Muscle layer of colon (tissue), 2 donors: ENCODE measurements around the gene FLT1.

Experiments used
- H3K27ac ChIP-seq: one replicate; pipeline ENCODE4 v1.7.0; 2013; ENCODE audit warnings: low read depth, mild to moderate bottlenecking, low read length, moderate library complexity
- H3K27me3 ChIP-seq, 2 donors: one replicate each; pipeline ENCODE4 v1.7.0; 2013; ENCODE audit warnings: low read length in 2 of 2, mild to moderate bottlenecking in 2 of 2; ENCODE audit not compliant: insufficient read depth in 2 of 2, control insufficient read depth in 1 of 2
- H3K36me3 ChIP-seq: one replicate; pipeline ENCODE4 v1.7.0; 2013; ENCODE audit warnings: mild to moderate bottlenecking, low read length; ENCODE audit not compliant: insufficient read depth
- H3K4me1 ChIP-seq: one replicate; pipeline ENCODE4 v1.7.0; 2013; ENCODE audit warnings: mild to moderate bottlenecking, low read length; ENCODE audit not compliant: insufficient read depth
- H3K4me3 ChIP-seq, 2 donors: one replicate each; pipeline ENCODE4 v1.7.0; 2013; ENCODE audit warnings: low read length in 2 of 2, low read depth in 1 of 2, mild to moderate bottlenecking in 1 of 2, moderate library complexity in 1 of 2
- H3K9ac ChIP-seq: one replicate; pipeline ENCODE4 v1.7.0; 2013; ENCODE audit warnings: low read length
- H3K9me3 ChIP-seq: one replicate; pipeline ENCODE4 v1.7.0; 2013; ENCODE audit warnings: mild to moderate bottlenecking, low read length
- donor health status: abdominal sarcoma.
- donor health status: Adenocarcinoma of cecum.

The FLT1 gene

DNA sequence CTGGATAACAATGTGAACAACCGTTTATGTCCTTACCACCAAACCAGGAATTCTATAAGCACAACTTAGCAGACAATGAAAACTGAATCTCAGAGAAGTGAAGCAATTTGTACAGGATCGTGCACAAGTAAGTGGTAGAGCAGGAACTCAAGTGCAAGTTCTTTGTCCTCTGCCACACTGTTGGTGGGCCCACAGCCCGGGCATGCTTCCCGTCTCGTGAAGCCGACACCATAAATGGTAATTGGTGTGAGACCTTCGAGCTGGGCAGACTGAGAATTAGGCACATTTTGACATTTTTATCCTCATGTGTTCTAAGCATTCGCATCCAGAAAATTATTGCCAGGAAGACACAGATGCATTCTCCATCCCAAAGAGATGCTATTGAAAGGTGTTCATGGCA lies 27.9 kb upstream of the FLT1 start:
- H3K9me3 ChIP-seq, result no peaks in the 10 kb centered on the region
- no peak overlapping the region for H3K4me3 ChIP-seq
- H3K27ac ChIP-seq, result no peak overlapping the region
- peaks cover 0 to 2% of the 10 kb centered on the region in 2 donors for H3K27me3 ChIP-seq
- no peak overlapping the region for H3K9ac ChIP-seq
- H3K4me1 ChIP-seq, result no peaks in the 10 kb centered on the region
- H3K36me3 ChIP-seq, result no peaks in the 10 kb centered on the region

DNA sequence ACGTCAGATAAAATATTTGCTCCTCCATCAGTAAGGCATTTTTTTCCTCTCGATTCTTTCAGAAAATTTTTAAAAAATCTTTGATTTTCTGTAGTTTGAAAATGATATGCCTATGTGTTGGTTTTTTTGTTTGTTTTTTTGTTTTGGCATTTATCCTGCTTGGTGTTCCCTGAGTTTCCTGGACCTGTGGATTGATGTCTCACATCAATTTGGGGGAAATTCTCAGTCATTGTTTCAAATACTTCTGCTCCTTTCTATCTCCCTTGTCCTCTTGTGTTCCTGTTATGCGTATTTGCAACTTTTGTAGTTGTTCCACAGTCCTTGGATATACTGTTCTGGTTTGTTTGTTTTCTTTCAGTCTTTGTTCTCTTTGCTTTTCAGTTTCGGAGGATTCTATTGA lies 18.8 kb upstream of the FLT1 start:
- H3K27ac ChIP-seq, result no peak overlapping the region
- H3K36me3 ChIP-seq, result no peaks in the 10 kb centered on the region
- H3K9me3 ChIP-seq, result no peaks in the 10 kb centered on the region
- H3K4me3 ChIP-seq, result no peak overlapping the region
- H3K27me3 ChIP-seq, result no peaks in the 10 kb centered on the region
- no peaks in the 10 kb centered on the region for H3K4me1 ChIP-seq
- no peak overlapping the region for H3K9ac ChIP-seq

DNA sequence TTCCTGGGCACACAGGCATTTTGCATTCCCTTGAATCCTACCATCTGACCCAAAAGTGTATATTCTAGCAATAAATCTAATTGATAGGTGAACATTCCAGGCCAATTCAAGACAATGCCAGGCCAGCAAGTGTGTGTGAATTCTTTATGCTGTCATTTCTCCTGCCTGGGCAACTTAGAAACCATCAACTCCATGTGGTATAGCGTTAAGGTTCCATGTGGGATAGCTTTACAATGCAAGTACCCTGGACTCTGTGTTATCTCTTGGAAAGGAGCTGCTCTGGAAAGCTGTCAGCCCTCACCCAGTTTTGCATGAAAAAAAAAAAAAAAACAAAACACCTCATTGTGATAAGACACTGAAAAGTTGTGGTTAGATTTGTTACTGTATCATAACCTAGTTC lies 15.6 kb upstream of the FLT1 start:
- H3K9me3 ChIP-seq, result no peaks in the 10 kb centered on the region
- no peaks in the 10 kb centered on the region for H3K4me1 ChIP-seq
- no peak overlapping the region for H3K4me3 ChIP-seq
- H3K27me3 ChIP-seq, result no peaks in the 10 kb centered on the region
- H3K27ac ChIP-seq, result no peak overlapping the region
- no peaks in the 10 kb centered on the region for H3K36me3 ChIP-seq
- no peak overlapping the region for H3K9ac ChIP-seq

DNA sequence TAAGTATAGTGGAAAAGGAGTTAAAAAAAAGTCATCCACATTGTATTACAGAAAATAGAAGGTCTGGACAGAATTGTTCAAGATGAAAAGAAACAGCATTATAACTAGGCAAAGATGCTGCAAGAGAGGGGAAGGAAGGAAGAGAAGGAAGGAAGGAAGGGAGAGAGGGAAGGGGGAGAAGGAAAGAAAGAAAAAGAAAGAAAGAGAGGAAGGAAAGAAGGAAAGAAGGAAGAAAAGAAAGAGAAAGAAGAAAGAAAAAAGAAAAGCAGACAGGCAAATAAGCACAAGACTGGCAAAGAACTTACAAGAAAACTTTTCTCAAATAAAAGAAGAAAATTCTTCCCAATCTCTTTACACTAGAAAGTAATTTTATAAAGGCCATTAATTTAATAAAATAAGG lies 15.1 kb upstream of the FLT1 start:
- H3K4me3 ChIP-seq, result no peak overlapping the region
- no peaks in the 10 kb centered on the region for H3K9me3 ChIP-seq
- no peak overlapping the region for H3K9ac ChIP-seq
- no peaks in the 10 kb centered on the region for H3K4me1 ChIP-seq
- H3K27me3 ChIP-seq, result no peaks in the 10 kb centered on the region
- H3K27ac ChIP-seq, result no peak overlapping the region
- no peaks in the 10 kb centered on the region for H3K36me3 ChIP-seq

DNA sequence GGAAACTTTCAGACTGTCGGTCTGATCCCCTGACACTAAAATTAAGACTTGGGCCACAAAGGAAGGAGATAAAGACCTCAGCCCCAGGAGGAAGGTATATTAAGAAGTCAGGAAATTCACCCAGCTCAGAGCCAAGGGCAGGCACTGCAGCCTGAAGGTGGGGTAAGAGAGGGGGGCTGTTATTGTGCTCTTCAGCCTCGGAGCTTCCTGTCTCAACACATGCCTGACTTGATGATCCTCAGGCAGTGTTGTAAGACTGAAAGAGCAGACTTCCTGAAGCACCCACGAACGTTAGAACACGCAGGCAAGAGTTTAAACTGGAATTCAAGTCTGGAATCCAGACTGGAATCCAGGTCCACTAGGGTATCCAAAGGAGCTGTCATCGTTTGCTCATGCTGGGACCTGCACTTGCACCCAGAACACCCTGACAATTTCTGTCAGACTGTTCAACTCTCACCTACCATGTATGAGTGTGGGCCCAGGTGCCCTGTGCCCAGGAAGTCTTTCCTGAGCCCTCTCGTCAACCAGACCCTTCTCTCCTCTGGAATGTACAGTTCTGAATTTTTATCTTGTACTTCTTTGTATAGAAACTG lies 10.7 kb upstream of the FLT1 start:
- Histone ChIP-seq H3K27ac (no peak overlapping the region), H3K27me3 (no peaks in the 10 kb centered on the region), H3K9ac (no peak overlapping the region), H3K4me3 (no peak overlapping the region), H3K36me3 (no peaks in the 10 kb centered on the region), H3K9me3 (no peaks in the 10 kb centered on the region), H3K4me1 (no peaks in the 10 kb centered on the region)

DNA sequence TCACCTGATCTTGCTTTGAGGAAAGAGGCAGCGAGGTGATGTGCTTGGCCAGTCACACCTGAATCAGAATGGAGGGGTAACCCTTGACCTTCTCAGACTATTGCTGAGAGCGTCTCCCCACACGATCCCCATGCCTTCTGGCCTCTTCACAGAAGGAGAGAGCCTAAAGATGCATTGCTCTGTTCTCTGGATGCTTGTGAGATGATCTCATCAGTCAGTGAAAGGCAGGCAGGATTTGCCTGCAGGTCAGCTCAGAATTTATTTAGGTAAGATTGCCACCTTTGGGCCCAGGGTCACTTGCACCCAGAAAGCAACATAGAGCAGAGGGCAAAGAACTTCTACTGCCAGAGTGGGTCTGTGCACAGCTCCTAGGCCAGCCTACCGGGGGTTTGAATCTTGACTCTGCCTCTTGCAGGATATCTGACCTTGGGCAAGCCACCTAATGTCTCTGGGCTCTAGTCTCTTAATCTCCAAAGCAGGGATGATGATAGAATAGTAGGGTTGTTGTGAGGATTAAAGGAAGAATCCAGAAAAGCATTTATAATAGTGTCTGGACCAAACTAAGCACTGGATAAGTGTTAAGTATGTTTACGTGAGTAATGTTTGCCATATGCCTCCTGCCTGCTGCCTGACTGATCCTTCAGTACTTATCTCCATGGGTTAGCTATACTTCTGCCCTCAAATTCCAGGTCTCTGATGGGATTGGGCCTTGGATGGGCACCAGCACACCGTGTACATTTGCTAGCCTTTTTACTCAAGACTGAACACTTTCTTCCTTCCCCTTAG lies 8.4 kb upstream of the FLT1 start:
- no peak overlapping the region for H3K27ac ChIP-seq
- H3K36me3 ChIP-seq, result no peaks in the 10 kb centered on the region
- no peaks in the 10 kb centered on the region for H3K4me1 ChIP-seq
- H3K9me3 ChIP-seq, result no peaks in the 10 kb centered on the region
- H3K27me3 ChIP-seq, result no peaks in the 10 kb centered on the region
- H3K9ac ChIP-seq, result no peak overlapping the region
- no peak overlapping the region for H3K4me3 ChIP-seq

DNA sequence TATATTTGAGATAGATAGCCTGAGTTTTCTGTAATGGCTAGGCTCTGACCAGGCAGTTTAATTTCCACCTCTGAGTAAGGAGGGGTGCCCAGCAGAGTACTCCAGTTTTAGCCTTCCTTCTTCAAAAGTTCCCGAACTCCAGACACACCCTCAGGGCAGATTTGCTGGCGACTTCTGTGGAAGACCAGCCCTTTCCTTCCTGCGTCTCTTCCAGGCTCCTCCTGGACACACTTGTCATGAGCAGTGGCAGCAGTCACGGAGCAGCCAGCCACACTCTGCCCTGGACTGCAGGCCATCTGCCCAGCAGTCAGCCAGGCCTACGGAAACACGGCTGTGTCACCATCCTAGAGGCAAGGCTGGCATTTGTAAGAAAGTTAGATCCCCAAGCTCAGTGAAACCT lies 6.6 kb upstream of the FLT1 start:
- H3K27me3 ChIP-seq, result peaks cover 0 to 1% of the 10 kb centered on the region in 2 donors
- H3K36me3 ChIP-seq, result no peaks in the 10 kb centered on the region
- no peak overlapping the region for H3K9ac ChIP-seq
- no peak overlapping the region for H3K27ac ChIP-seq
- no peaks in the 10 kb centered on the region for H3K4me1 ChIP-seq
- H3K4me3 ChIP-seq, result no peak overlapping the region
- no peaks in the 10 kb centered on the region for H3K9me3 ChIP-seq

DNA sequence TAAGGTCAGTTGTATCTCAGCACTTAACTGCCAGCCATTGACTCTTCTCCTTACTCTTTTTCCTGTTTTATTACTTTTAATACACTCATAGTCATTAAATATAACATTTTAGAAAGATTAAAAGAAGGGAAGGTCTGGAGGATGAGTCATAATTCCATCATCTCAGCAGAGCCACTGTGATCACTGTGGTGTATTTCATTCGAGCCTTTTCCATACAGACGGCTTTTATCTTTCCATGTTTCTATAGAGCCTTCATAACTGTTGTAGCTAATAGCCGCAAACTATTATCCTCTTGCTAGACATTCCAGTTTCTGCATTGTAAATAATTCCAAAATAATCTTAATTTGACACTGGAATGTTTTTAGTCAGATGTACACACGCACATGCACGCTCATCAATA lies 4.7 kb upstream of the FLT1 start:
- H3K27me3 ChIP-seq, result peaks cover 9 to 19% of the 10 kb centered on the region in 2 donors
- no peak overlapping the region for H3K27ac ChIP-seq
- no peak overlapping the region for H3K9ac ChIP-seq
- no peaks in the 10 kb centered on the region for H3K9me3 ChIP-seq
- no peak overlapping the region for H3K4me3 ChIP-seq
- no peaks in the 10 kb centered on the region for H3K36me3 ChIP-seq
- H3K4me1 ChIP-seq, result no peaks in the 10 kb centered on the region

DNA sequence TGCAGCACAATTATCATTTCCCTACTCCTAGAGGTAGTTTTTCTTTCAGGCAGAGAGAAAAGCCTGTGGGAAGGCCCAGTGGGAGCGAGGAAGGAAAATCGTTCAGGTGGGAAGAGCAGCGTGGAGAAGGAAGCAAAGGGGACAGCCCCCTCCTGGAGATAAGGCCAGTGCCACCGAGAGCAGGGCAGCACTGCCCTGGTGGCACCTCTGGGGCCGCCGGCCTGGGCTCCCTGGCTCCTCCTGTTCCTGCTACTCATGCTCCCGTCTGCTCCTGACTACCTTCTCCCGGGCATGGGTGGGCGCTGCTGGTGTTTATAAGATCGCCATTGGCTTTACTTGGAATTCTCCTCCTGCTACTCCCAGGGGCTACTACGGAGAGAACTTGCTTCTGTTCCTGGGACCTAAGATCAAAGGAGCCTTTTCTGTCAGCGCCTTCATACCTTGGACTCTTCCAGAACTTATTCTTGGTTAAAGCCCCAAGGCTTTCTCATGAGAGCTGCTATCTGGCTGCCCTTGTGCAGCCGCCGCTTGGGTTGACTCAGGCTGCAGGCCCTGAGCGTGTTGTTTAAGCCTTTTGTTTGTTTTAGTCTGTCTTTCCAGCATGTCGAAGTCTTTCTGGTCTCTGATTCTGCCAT lies 3.7 kb upstream of the FLT1 start:
- peaks cover 15 to 29% of the 10 kb centered on the region in 2 donors for H3K27me3 ChIP-seq
- peaks cover 7% of the 10 kb centered on the region for H3K4me1 ChIP-seq
- H3K4me3 ChIP-seq, result no peak overlapping the region
- H3K9me3 ChIP-seq, result no peaks in the 10 kb centered on the region
- H3K36me3 ChIP-seq, result no peaks in the 10 kb centered on the region
- H3K9ac ChIP-seq, result no peak overlapping the region
- H3K27ac ChIP-seq, result no peak overlapping the region

DNA sequence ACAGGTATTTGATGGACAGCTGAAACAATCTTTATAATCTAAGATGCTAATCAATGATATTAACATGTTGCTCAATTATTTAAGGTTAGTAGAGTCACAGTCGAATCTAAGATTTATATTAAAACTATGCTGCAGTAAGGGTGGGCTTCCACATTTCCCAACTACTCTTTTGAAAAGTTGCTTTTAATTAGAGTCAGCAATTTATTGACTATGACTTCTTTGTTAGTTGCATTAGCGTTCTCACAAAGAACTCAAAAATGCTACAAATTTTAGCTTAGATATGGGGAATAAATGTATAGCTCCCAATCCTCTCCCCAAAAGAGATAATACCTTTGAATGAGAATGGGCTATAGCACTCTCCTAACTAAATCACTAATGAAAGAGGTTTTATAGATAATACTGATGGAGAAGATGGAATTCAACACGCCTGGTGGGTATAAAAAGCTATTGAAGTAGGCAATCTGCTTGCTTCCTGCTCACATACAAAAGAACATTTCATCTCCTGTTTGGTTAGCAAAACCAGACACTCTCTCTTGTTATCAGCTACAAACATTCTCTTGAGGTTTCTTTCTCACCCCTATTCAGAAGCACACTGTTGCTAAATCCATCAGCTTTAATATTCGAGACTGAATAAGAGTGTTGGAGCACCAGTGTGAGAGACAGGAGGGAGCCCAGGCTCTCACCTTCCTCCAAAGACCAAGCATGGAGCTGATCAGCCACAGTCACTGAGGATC lies 2.4 kb upstream of the FLT1 start:
- H3K36me3 ChIP-seq, result no peaks in the 10 kb centered on the region
- H3K27me3 ChIP-seq, result peaks cover 22 to 42% of the 10 kb centered on the region in 2 donors
- H3K9me3 ChIP-seq, result no peaks in the 10 kb centered on the region
- H3K4me1 ChIP-seq, result peaks cover 8% of the 10 kb centered on the region
- no peak overlapping the region for H3K4me3 ChIP-seq
- H3K9ac ChIP-seq, result no peak overlapping the region
- no peak overlapping the region for H3K27ac ChIP-seq

DNA sequence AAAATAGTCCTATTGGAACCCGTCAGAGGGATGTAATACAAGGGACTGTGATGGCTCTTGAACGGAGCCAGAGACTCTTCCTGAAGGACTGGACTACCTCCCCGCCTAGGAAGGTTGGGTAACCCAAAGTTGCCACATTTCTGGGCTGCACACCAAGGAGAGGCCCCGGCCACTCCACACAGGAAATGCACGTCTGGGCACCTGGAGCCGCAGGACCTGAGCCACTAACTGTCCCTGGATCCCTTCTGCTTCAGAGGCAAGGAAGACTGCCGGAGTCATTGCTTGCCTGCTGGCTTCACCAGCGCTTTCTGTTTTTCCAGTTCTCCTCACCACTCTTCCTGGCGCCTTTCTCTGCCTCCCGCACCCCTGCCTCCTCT lies 1.2 kb upstream of the FLT1 start:
- Histone ChIP-seq H3K27me3 (peaks cover 32 to 52% of the 10 kb centered on the region in 2 donors), H3K27ac (no peak overlapping the region), H3K36me3 (no peaks in the 10 kb centered on the region), H3K9me3 (no peaks in the 10 kb centered on the region), H3K9ac (no peak overlapping the region), H3K4me3 (no peak overlapping the region), H3K4me1 (peaks cover 8% of the 10 kb centered on the region)
